Limb (tissue), 2 donors: ENCODE measurements around the gene DPYD.

Source experiments
- DNase-seq, 2 donors: peaks; one replicate each; pipeline ENCODE4 v3.0.0-alpha.2; 2016; ENCODE audit errors: extremely low spot score in 2 of 2

The DPYD gene

GRCh38 chr1:97158691-97159096 is 762.1 kb downstream of the DPYD start:
- DNase-seq: no peak

- DNase-seq: no peak
Observed at GRCh38 chr1:97157991-97158390, 762.8 kb downstream of the DPYD start.

GRCh38 chr1:97151651-97152050 is 769.2 kb downstream of the DPYD start:
- DNase-seq: no peak

- DNase-seq: no peak
Observed at GRCh38 chr1:97145321-97145956, 775.4 kb downstream of the DPYD start.

GRCh38 chr1:97144527-97144926 is 776.3 kb downstream of the DPYD start:
- no peak for DNase-seq

GRCh38 chr1:97143236-97143882 is 777.5 kb downstream of the DPYD start:
- DNase-seq: no peak

- no peak for DNase-seq
Observed at GRCh38 chr1:97140611-97141010, 780.2 kb downstream of the DPYD start.

- DNase-seq: no peak
Observed at GRCh38 chr1:97139512-97139911, 781.3 kb downstream of the DPYD start.

- no peak for DNase-seq
Observed at GRCh38 chr1:97138515-97139032, 782.3 kb downstream of the DPYD start.

GRCh38 chr1:97137862-97138514 is 782.8 kb downstream of the DPYD start:
- peak; percentile 30 to 63 for DNase-seq

- no peak for DNase-seq
Observed at GRCh38 chr1:97136996-97137395, 783.8 kb downstream of the DPYD start.

- DNase-seq: no peak
Observed at GRCh38 chr1:97135972-97136371, 784.9 kb downstream of the DPYD start.

GRCh38 chr1:97128426-97128825 is 792.4 kb downstream of the DPYD start:
- no peak for DNase-seq

- DNase-seq: no peak
Observed at GRCh38 chr1:97123717-97124431, 797.0 kb downstream of the DPYD start.

- no peak for DNase-seq
Observed at GRCh38 chr1:97120806-97121205, 800.0 kb downstream of the DPYD start.

GRCh38 chr1:97119260-97120158 is 801.3 kb downstream of the DPYD start:
- no peak for DNase-seq

GRCh38 chr1:97114842-97115241 is 806.0 kb downstream of the DPYD start:
- DNase-seq: no peak

GRCh38 chr1:97112442-97112841 is 808.4 kb downstream of the DPYD start:
- no peak for DNase-seq

- DNase-seq: no peak
Observed at GRCh38 chr1:97108179-97108578, 812.7 kb downstream of the DPYD start.

- DNase-seq: no peak
Observed at GRCh38 chr1:97105531-97105930, 815.3 kb downstream of the DPYD start.

- DNase-seq: no peak
Observed at GRCh38 chr1:97101509-97101908, 819.3 kb downstream of the DPYD start.
